ENCODE data around the gene ANKRD22.
A peak's percentile ranks its signal among the peaks of the same experiment; 100 is the strongest.
"Not testable (repeated sequence)": the region's sequence is repeated elsewhere in the genome, so short reads cannot be mapped to it uniquely, and the experiment has no call there.

The ANKRD22 gene

DNA sequence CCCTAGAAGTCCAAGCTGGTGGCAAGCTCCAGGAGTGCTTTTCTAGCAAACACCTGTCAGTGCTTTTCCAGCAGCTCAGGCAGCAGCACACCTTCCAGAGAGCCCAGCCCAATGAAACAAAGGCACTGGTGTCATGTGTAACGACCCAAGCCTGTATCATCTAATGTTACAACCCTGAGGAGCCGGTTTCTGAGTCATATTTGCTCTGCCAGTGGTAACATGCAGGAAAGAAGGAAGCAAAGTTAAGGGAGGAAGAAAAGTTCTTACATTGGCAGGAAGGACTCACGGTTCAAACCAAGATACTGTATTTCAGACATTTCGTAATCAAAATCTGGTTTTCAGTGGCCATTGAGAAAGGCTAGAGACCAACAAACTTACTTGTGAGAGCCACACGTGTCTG is at the start of gene ANKRD22:
TSS of gene ANKRD22 (minus strand) at position 139 of the 400 bp plus-strand sequence. CDS start 237 bp downstream, outside the sequence.
- DNase-seq (ENCODE audit: low read depth) = no peak

DNA sequence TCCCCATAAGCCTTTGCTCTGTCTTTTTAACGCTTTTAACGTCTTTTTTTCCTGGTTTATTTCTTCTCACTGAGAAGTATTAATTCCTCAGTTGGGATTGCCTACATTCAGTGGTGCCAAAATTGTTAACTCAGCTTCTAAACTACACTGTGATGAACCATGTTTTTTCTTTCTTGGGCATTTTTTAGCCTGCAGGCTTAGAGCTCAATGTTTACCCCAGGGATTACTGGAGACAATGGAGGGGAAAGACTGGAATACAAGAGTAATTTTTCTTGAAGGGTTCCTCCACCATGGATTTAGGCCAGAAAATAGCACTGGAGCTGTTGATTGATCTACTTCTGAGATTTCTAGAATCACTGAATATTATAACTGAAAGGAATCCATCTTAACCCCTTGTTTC is 48.2 kb upstream of the ANKRD22 start:
- no peak for DNase-seq (ENCODE audit: low read depth)

DNA sequence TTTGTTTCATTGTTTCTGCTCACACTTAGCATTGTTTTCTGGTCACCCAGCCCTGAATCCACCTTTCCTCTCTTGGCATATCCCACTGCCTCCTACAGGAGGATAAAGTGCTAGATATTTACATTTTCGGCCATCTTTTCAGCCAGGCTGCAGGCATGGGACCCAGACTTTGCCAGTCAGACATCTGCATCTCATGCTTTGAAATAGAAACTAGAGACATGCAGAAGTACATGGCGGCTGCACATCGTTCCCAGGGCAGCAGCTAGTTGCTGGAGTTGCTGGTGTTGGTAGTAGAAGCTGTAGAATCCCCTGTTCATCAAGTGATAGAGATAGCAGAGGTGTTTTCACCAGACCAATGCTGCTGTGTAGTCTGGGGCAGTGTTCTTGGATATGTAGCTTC is 47.1 kb upstream of the ANKRD22 start:
- no peak for DNase-seq (ENCODE audit: low read depth)

DNA sequence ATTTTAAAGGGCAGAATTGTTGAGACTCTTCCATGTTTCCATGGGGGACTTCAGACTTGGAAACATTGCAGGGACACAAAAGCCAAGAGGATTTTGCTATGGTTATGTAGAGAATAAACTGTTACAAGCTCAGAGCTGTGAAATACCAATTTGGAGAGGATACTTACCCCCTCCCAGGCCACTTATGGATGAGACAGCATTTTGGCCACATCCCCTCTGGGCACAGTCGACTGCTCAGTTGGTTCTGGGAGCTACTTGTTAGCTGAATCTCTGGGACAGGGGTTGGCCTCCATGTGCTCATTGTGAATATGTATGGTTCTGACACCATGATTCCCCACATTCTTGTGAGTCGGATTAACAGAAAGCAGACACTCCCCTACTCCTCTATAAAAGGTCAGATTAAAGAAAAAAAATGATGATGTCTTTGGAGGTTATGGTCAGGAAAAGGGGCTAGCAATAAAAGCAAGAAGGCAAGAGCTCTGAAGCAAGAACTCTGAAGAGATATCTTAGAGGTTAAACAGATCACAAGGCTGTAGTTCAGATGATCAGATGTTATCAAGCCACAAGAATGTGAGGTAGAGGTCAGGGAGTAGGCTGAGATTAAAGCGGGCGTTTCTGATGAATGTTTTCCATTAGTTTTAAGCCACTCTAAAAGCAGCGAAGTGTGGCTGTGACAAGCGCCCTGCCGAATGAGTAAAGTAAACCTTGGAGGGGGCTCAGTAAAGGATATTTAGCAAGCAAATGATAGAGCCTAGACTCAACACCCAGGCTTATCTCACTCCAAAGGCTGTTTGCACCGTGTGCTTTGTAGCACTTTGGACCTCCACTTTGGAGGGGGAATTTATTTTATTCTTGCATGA is 45.6 kb upstream of the ANKRD22 start:
- peak; percentile 17 for DNase-seq (ENCODE audit: low read depth)

DNA sequence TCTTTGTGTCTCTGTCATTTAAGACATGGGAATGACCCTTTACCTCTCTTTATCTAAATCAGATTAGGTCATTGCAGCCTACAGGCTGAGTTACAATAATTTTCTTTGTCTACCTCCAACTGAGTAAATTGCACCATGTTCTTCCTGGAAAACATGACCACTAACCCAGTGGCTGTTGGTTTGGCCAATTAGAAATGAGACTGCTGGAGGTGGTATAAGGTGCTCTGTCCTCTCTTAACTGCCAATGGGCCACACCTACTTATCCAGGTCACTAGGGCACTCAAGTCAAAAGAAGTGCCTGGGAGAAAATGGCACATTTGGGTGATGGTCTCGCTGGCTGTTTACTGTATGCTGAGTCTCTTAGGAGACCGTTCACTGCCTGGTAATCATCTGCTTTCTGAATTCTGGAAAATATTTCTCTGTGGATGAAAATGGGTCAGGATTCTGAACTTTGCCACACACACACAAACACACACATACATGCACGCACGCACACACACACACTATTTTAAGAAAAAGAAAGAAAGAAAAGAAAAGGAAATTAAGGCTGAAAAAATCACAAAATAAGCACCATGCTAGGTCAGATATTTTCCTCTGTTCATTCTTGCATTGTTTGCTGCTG is 44.8 kb upstream of the ANKRD22 start:
- DNase-seq (ENCODE audit: low read depth) = no peak

DNA sequence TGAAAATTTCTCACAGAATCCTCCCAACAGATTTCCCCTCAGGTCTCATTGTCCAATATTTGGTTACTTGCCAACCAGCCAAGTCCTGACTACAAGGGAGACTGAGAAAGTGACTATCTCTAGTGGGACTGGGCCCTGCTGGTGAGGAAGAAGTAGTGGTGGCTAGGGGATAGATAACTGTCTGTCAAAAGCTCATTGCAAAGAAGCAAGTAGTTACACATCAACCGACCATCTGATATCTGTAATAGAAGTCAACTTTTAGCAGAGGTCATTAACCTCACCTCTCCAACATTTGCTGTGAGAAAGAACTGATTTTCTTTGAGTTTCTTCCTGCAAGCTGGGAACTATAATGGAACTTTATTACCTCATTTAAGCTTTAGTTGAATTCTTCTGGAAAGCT is 43.6 kb upstream of the ANKRD22 start:
- DNase-seq (ENCODE audit: low read depth) = no peak

DNA sequence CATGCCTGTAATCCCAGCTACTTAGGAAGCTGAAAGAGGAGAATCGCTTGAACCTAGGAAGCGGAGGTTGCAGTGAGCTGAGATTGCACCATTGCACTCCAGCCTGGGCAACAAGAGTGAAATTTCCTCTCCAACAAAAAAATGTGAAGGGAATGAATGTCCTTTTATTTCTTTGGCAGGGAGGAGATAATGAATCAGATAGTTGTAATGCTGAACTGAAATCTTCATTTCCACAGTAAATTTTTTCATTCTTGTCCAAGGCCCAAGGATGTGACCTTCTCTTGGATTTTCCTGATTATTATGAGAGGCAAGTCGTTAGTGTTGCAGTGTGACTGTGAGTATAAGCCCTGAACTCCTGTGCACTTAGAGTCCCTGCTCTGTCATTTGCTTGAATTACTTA is 42.0 kb upstream of the ANKRD22 start:
- no peak for DNase-seq (ENCODE audit: low read depth)

DNA sequence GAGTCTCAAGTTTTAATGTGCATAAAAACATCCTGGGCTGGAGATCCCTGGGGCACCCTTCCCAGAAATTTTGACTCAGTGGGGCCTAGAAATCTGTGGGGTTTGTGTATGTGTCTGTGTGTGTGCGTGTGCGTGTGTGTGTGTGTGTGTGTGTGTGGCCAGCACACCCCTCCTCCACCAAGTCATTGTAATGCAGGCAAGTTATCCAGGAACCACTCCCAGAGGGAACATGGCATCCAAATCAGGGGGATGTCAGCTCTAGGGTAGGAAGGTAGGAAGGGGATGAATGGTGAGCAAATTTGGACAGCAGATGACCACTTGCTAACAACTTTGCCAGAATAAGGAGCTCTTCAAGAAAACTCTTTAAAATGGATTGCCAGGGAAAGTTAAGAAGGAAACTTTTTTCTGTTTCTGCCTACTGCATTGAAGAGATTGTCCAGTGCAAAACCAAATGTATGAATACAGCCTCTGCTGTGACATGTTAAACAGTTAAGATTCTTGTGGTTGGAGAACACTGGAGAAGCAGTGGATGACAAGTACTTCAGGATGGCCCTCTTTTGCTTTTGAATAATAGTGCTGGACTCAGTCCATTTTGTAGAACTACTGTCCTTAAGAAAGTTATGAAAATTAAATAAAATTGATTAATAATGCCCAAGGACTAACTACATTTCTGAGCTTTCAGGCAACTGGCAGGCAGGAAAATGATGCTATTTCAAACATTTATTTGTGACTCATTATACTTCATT is 40.8 kb upstream of the ANKRD22 start:
- no peak for DNase-seq (ENCODE audit: low read depth)

DNA sequence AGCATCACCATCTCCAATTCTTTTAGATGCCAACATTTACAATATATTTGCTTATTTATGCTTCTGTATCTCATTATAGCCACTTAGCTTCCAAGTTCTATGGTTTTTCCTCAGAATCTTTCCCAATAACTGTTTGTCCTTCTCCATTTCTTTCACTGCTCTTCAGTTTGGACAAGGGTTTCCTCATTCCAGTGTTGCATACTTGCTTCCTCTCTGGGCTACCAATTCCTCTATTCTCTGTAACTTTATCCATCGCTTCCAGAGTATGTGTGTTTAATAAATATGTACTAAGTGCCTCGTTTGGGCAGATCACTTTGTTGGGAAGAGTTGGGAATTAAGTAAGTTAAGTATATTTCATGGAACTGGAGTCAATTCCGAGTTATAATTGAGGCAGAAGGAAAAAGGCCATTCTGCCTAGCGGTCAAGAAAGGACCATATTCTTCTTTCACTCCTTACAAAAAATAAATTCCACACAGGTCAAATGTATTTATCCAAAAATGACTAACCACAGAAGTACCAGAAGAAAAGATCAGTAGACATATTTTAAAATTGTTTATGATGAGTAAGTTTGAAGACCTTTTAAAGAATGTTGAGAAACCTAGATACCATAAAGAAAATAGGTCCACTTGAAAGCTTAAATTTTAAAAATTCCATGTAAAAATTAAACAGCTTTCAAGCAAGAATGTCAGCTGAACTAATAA is 39.2 kb upstream of the ANKRD22 start:
- no peak for DNase-seq (ENCODE audit: low read depth)

DNA sequence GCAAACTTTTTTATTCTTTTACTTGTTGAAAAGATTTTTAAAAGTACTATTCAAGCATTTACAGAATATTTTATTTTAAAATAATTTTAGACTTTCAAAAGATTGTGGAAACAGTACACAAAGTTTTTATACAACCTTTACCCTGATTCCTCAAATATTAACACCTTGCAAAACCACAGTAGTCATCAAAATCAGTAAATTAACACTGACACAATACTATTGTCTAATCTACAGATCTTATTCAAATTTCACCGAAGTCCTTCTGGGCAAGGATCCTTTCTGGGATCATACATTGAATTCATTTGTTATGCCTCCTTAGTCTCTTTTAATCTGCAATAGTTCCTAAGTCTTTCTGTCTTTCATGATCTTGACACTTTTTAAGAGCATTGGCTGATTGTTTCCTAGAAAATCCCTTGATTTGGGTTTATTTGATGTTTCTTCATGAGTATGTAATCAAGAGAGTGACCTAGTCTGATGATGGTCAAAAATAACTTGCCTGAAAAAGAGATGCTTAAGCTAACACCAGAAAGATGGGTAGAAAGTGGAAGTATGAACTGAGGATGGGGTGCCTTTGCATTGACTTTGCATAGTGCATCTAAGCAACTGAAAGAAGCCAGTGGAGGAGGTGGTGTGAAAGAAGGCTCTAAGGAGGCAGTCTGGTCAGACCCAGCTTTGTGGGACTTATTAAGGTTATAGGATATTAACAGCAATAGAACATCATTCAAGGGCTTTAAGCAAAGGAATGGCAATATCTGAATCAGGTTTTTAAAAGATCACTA is 38.1 kb upstream of the ANKRD22 start:
- DNase-seq (ENCODE audit: low read depth) = no peak

DNA sequence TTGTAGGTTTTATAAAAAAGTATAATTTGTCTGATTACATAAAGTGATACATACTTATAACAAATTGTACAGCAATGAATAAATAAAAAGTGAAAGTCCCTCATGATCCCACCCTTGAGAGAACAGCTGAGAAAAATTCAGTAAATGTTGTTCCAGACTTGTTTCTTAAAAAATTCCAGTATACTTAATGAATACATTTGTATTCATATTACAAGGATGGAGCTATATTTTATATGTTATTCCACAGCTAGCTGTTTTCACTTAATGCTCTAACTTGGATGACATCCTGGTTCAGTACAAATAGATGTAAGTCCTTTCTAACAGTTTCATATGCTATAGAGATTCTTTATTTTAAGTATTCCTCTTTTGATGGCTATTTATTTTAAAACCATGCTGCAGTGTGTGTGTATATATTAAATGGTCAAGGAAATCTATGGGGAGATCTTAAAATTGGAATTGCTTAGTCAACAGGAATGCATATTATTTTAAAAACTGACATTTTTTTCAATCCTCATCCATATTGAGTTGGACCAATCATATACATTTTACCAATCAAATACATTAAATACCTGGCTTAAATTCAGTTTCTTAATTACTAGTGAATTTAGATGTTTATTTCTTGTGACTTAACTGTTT is 37.3 kb upstream of the ANKRD22 start:
- no peak for DNase-seq (ENCODE audit: low read depth)

DNA sequence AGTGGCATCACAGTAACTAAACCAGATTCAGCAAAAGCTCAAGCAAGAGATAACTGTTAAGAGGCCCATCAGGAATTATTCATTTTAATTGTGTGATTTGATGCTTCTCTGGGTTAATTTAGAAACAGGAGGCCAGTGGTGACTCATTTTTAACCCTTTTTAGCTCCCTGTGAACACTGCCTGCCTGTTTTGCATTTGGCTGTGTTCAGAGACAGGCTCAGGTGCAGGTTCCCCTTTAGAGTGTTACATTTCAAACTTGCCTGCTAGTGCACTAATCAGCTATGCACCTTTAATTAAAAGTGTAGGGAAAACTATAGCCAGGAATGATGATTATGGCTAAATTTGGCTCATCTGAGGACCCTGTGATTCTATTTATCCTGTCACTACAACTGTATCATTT is 34.9 kb upstream of the ANKRD22 start:
- DNase-seq (ENCODE audit: low read depth) = no peak

DNA sequence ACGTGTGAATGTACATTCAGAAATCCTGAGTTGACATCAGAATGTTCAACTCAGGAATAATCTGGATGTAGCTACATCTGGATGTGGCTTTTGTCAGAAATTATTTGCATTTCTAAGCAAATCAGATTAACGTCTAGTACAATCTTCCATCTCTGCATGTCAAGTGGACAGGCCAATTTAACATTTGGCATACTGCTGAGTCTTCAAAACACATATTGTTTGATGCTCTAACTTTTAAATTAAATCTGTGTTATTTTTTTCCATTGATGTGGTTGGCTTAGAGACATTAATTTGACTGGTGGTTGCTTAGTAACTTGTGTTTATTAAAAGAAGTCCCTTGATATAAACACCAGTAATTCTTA is 31.8 kb upstream of the ANKRD22 start:
- DNase-seq (ENCODE audit: low read depth) = no peak

DNA sequence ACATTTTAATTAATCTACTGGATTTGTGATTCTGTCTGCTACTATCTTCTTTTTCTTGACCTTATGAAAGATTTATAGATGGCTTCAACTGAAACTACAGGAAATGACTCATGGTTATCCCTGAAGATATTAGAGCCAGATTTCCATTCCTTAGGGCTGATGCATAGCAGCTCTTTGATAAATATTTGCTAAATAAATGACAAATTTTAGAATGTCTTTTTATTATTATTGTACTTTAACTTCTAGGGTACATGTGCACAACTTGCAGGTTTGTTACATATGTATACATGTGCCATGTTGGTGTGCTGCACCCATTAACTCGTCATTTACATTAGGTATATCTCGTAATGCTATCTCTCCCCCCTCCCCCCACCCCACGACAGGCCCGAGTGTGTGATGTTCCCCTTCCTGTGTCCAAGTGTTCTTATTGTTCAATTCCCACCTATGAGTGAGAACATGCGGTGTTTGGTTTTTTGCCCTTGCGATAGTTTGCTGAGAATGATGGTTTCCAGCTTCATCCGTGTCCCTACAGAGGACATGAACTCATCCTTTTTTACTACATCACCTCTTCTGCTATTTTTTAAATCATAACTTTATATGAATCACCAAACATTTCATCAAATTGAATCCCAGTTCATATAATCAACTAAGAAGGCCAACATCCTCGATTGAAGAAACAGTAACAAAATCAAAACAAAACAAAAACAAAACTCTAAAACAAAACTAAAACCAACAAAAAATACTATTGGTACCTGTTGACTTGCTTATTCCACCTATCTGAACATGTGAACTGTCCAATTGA is 31.2 kb upstream of the ANKRD22 start:
- not testable (repeated sequence) for DNase-seq (ENCODE audit: low read depth)

DNA sequence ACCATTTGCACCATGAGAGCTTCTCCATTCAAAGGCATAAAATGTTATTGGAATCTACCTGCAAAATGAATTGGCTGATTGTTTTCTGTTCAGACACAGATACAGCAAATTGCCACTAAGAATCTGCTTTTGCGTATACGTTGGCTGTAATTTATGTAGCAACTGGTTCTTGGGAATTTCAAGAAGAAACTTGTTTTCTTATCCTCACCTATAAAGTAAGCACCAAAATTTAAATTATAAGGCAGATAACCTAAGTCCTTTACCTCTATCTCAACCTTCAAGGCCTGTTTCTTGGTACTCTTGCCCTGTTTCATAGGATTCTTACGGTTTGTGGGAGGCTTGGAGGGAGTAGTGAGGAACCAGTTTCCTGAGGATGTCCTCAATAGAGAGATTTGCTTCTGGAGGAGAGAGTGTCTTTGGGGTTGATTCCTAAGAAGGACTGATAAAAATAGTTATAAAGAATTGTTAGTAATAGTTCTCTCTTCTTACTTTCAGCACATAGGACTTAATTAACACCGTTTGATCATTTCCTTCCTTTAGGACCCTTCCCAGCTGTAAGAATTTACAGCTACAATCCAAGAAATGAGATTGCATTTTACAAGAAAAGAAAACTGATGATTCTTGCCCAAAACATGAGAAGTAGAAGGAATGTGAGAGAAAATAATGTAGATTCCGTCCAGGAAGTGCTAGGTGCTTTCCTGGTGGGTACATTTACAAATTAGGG is 30.4 kb upstream of the ANKRD22 start:
- no peak for DNase-seq (ENCODE audit: low read depth)

DNA sequence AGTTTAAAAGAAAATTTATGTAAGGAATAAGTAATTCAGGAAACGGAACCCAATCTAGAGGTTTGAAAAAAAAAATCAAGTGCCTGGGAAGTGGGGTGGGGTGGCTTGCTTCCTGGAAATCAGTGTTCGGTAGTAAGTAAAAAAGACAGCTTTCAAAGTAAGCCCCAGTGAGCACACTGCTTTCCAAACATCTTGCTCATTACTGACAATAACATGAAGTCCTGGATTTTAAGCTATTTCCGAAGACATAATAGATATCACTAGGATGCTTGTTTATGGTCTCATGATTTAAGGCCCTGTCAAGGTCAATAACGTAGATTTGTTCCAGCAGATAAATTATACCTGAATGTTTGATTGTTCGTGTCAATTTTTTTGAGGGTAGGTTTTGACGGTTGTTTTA is 29.7 kb upstream of the ANKRD22 start:
- no peak for DNase-seq (ENCODE audit: low read depth)

DNA sequence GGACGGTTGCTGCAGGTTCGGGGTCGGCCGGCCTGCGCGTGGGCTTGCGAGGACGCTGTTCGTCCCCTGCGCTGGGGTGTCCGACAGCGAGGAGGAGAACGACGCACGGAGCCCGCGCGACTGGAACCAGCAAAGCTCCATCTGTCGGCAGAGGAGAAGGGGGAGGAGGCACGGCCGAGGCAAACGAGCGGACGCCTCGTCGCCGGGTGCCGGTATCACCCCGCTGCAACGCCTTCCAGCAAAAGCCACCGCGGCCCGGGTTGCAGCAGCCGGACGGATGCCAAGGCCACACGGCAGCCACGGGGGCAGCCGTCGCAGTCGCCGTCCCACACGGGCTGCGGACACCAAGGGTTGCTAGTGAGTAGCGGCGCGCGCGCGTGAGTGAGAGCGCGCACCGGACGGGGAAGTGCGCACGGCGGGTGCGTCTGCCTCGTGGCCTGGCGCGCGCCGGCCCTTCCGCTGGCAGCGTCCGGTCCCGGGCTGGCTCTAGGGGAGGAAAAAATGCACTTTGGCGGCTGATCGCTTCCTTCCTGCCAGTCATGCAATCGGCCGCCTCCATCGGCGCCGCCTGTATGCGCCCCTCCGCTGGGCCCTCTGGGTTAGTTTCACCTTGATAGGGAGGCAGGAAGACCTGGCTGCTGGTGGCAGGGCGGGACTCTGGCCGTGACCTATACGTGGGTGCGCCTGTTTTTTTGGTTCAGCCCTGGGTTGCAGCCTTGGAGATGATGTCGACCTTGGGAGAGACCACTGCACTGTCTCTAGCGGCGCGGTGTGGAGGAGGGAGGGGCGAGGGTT is 28.8 kb upstream of the ANKRD22 start:
- DNase-seq (ENCODE audit: low read depth) = peak; percentile 67

DNA sequence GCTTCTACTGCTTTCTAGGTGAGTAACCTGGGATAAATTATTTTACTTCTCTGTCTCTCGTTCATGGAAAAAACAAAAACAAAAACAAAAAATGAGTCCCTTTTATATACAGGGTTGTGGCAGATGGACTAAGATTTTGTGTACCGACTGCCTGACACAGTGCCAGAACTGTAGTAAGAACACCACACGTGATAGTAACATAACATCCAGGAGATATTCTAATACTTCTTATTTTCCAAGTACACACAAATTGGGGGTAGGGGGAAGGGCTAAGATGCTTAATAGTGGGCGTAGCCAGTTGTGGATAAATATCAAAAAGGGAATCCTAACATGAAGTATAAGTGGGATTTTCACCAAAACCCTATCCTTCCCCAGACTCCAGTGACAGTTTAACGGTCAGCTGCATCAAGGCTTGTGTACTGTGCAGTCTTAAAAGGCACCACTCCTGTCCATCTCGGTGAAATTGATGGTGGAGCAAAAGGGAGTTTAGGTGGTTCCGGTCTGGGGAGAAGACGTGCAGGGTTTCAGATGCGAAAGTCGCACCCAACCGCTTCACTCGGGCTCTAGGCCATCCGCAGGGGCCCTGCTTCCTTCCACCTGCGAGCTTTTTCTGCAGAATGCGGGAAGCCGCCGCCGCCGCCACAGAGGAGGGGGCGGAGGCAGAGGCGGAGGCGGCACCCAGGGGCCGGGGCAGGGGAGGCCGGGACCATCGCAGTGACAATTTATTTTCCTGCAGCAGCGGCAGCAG is 28.1 kb upstream of the ANKRD22 start, which contains the start of gene STAMBPL1:
TSS of gene STAMBPL1 (plus strand) at position 712 of the 748 bp plus-strand sequence. CDS start 21,464 bp downstream, outside the sequence.
- peak; percentile 74 for DNase-seq (ENCODE audit: low read depth)
